ENCODE data around the gene LDB1.

DNA sequence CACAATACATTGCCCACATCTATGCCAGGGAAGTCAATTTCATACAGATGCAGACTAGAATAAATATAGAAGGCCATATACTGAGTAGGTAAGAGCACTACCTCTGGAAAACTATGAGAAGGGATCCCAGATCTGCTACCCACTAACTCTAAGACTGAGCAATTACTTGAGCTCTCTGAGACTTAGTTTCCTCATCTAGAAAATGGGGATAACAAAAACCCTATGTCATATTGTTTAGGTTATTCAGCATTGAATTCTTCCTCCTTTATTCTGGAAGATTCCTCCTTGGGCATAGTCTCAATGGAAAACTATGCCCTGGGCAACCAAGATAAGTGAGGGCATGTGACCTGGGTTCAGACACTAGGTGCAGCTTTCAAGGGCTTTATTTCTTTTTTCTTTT lies 60.2 kb downstream of the LDB1 start:
- no peak for TF ChIP-seq POLR2A (IDR thresholded peaks at IDR 0.05; ENCODE audit: borderline replicate concordance, extremely low read depth, insufficient read depth, insufficient read length)
- TF ChIP-seq, protein P1, sequence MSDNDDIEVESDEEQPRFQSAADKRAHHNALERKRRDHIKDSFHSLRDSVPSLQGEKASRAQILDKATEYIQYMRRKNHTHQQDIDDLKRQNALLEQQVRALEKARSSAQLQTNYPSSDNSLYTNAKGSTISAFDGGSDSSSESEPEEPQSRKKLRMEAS (IDR thresholded peaks at IDR 0.05) = no peak
- TF ChIP-seq, protein P2, sequence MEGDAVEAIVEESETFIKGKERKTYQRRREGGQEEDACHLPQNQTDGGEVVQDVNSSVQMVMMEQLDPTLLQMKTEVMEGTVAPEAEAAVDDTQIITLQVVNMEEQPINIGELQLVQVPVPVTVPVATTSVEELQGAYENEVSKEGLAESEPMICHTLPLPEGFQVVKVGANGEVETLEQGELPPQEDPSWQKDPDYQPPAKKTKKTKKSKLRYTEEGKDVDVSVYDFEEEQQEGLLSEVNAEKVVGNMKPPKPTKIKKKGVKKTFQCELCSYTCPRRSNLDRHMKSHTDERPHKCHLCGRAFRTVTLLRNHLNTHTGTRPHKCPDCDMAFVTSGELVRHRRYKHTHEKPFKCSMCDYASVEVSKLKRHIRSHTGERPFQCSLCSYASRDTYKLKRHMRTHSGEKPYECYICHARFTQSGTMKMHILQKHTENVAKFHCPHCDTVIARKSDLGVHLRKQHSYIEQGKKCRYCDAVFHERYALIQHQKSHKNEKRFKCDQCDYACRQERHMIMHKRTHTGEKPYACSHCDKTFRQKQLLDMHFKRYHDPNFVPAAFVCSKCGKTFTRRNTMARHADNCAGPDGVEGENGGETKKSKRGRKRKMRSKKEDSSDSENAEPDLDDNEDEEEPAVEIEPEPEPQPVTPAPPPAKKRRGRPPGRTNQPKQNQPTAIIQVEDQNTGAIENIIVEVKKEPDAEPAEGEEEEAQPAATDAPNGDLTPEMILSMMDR (IDR thresholded peaks at IDR 0.05 in 2 of 3, conservative IDR thresholded peaks at IDR 0.05 in 1 of 3; ENCODE audit: borderline replicate concordance in 1 of 3, insufficient read depth in 1 of 3, low read depth in 2 of 3, low read length in 2 of 3) = no peak
- TF ChIP-seq SIN3A (IDR thresholded peaks at IDR 0.05; ENCODE audit: low read depth) = no peak
- TF ChIP-seq RAD21 (IDR thresholded peaks at IDR 0.05; ENCODE audit: low read depth) = no peak
- no peak for TF ChIP-seq ZFX (IDR thresholded peaks at IDR 0.05)
- TF ChIP-seq ELF1 (IDR thresholded peaks at IDR 0.05; ENCODE audit: borderline replicate concordance, low read depth) = no peak
- TF ChIP-seq EGR1 (IDR thresholded peaks at IDR 0.05; ENCODE audit: low read depth) = no peak
- no peak for TF ChIP-seq TCF7L2 (IDR thresholded peaks at IDR 0.05; ENCODE audit: borderline replicate concordance, extremely low read depth, insufficient read depth, insufficient read length)
- TF ChIP-seq EZH2phosphoT487 (IDR thresholded peaks at IDR 0.05; ENCODE audit: borderline replicate concordance) = no peak
- TF ChIP-seq POLR2AphosphoS5 (IDR thresholded peaks at IDR 0.05; ENCODE audit: low read depth, low read length) = no peak
- no peak for TF ChIP-seq CBX3 (IDR thresholded peaks at IDR 0.05; ENCODE audit: low read depth)

Measured in HCT116 (cell line).